ENCODE results near the gene BRWD1. TPM values are rescaled to one million over a fixed set of nuclear protein-coding genes. Genes with fewer than 3 reads are reported as not detected.

BRWD1 gene
- total and polyA plus RNA-seq, 2 experiments from 2014 or later = 35.2 to 75.5 TPM

GRCh38 chr21:39187141-39187540 is 126.3 kb downstream of the BRWD1 start (continued):
- TF ChIP-seq REST (IDR thresholded peaks at IDR 0.05; ENCODE audit: unreplicated experiment) = no peak
- no peak for TF ChIP-seq STAT1 (IDR thresholded peaks at IDR 0.05; ENCODE audit: unreplicated experiment)
- no peak for TF ChIP-seq NANOG (IDR thresholded peaks at IDR 0.05; ENCODE audit: borderline replicate concordance)
- no peak for TF ChIP-seq EZH2 (IDR thresholded peaks at IDR 0.05; ENCODE audit: low read depth, unreplicated experiment)
- TF ChIP-seq CREB1 (CRISPR knock-in tag; IDR thresholded peaks at IDR 0.05; ENCODE audit: low read depth) = no peak
- TF ChIP-seq ETS1 (IDR thresholded peaks at IDR 0.05) = no peak

- no peak overlapping the region for H2AFZ ChIP-seq
- H3F3A ChIP-seq (replicated peaks; ENCODE audit: low read depth) = no peaks in the 10 kb centered on the region; the same call in 1 of the 2 replicates
- no peaks in the 10 kb centered on the region for H3K9me2 ChIP-seq (ENCODE audit: insufficient read depth)
- DNase-seq (ENCODE audit: low spot score) (no peak), ATAC-seq (no peak)
- Mint-ChIP-seq H3K27ac (no peak overlapping the region), H3K4me3 (no peak overlapping the region), H3K4me1 (peaks cover 36% of the 10 kb centered on the region), H3K36me3 (ENCODE audit: low read depth) (0 out of 3 replicates have a peak, but pooled peaks cover under 1% of the 10 kb centered on the region), H3K27me3 (ENCODE audit: insufficient read depth, low read depth, poor library complexity) (peaks cover 8% of the 10 kb centered on the region), H3K9me3 (no peaks in the 10 kb centered on the region)
- H3K27ac ChIP-seq (ENCODE audit: low read depth) = no peak overlapping the region
- H3K4me1 ChIP-seq (ENCODE audit: insufficient read depth) = peaks cover 17% of the 10 kb centered on the region; the same call in 1 of the 2 replicates
- peaks cover 10% of the 10 kb centered on the region for H3K79me2 ChIP-seq (replicated peaks; ENCODE audit: insufficient read depth)
- H4K20me1 ChIP-seq (replicated peaks; ENCODE audit: insufficient read depth) = peaks cover 5% of the 10 kb centered on the region; the same call in 1 of the 2 replicates
- no peak overlapping the region for H3K4me3 ChIP-seq
- H3K36me3 ChIP-seq (ENCODE audit: insufficient read depth) = no peaks in the 10 kb centered on the region
- no peak for TF ChIP-seq ZNF114 (CRISPR knock-in tag; IDR thresholded peaks at IDR 0.05)
- no peak for TF ChIP-seq EZH2 (IDR thresholded peaks at IDR 0.05; ENCODE audit: low read depth, unreplicated experiment)
- no peak for TF ChIP-seq CREB1 (CRISPR knock-in tag; IDR thresholded peaks at IDR 0.05; ENCODE audit: low read depth)
- no peak for TF ChIP-seq POLR2AphosphoS5 (IDR thresholded peaks at IDR 0.05; ENCODE audit: low read depth)
- TF ChIP-seq REST (IDR thresholded peaks at IDR 0.05; ENCODE audit: unreplicated experiment) = no peak
- TF ChIP-seq ZNF331 (CRISPR knock-in tag; IDR thresholded peaks at IDR 0.05; ENCODE audit: low read depth) = no peak
- no peak overlapping the region for H3K4me2 ChIP-seq
- H3K27me3 ChIP-seq (ENCODE audit: insufficient read depth) = no peaks in the 10 kb centered on the region
These were observed 126.8 kb downstream of the BRWD1 start for GRCh38 chr21:39186676-39187075.

Measured in GM23338 (cell line).